HPDE6-E6E7 (cell line): ENCODE data around the gene ADPGK.
"Not testable (repeated sequence)": the region's sequence is repeated elsewhere in the genome, so short reads cannot be mapped to it uniquely, and the experiment has no call there.

Experiments used
- DNase-seq: peaks from one replicate; pipeline ENCODE4 v3.0.0; 2011; ENCODE audit warnings: missing footprints; ENCODE audit errors: extremely low spot score

ADPGK gene

DNA sequence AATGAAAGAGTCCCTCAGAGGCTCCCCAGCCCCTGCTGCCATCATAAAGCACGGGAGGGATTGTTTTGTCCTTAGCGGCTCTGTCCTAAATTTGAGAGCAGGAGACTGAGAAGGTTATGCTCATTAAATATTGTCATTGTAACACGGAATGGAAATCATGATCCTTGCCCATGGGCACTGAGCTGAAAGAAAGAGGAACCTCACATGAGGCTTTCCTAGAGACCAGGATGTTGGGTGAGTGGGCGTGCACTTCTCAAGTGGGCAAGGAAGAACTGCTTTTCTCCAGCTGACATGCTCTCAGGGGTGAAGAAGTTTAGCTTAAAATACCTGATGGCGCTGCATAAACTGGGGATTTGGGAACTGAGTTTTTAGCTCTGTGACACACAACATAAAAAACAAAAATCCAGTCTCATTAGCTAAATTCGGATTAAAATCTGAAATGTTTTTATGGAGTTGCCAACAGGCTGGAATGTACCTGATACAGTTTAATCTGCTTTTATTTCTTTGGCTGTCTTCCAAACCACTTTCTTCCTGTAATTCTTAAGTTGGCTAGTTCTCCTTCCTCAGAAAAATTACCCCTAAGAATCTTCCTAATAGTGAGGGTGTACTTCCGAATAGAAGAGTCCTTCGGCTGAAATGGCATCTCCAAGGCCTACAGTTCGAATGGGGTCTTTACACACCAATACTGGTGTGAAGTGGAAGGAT lies 31.7 kb downstream of the ADPGK start:
- no peak for DNase-seq

DNA sequence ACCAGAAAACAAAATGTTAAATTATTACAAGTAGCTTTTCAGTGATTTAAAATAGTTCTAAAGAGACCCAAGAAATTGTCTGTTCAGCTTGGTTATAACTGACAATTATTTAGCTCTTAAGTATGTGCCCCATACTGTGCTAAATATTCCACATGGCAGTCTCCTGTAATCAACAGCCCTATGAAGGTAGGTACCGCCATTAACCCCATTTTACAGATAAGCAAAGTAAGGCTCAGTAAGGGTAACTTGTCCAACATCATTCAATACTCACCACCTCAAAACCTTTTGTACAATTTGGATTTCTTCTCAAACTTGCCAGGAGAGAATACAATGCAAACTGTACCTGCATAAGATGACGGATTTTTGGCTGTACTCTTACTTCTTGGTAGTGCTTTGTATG lies 33.9 kb downstream of the ADPGK start:
- DNase-seq: no peak

DNA sequence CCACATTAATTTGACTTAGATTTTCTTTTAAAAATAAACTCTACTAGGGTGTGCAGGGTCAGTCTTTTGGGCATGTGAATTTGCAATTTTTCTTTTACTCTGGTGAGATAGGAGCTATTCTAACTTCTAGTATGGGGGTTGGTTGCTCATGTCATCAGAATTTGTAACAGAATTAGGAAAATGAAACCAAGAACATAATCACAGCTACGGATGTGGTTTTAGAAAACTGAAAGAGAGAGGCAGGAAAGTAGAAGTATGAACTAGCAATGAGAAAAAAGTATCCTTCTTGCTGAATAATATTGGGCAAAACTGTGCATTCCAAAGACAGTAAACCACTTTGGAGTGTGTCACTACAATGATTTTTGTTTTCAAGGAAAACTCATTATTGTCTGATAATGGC lies 43.3 kb downstream of the ADPGK start:
- no peak for DNase-seq

DNA sequence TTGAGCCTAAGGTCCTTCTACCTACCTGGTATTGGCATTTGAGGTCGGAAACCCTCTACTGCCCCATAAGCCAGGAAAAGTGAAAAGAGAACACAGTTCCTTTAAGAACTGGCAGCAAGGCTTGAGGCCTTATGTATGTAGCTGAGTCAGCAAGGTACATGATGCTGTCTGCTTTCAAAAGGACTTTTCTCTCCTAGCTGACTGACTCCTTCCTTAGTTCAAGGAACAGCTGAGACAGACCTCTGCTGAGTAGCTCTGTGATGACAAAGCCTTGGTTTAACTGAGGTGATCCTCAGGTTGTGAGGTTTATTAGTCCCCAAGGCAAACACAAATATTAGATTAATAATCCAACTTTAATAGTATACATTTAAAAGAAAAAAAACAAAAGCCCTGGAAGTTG lies 45.8 kb downstream of the ADPGK start:
- no peak for DNase-seq

DNA sequence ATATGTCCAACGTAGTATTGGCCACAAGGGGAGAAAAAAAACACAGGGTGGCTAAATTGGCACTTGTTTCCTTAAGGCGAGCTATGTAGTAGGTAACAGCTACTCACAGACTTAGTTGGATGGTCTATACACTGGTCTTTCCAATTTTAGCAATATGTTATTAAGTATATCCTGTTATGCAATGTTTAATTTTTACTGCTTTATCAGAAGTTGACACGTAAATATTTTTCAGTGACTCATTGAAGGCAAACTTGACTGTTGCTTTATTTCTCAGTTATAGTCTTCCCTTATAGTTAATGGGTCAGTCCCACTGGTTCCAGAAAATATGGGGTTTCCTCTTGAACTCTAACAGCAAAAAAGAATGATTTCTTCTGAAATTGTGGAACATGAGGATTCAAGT lies 46.5 kb downstream of the ADPGK start:
- DNase-seq: no peak

DNA sequence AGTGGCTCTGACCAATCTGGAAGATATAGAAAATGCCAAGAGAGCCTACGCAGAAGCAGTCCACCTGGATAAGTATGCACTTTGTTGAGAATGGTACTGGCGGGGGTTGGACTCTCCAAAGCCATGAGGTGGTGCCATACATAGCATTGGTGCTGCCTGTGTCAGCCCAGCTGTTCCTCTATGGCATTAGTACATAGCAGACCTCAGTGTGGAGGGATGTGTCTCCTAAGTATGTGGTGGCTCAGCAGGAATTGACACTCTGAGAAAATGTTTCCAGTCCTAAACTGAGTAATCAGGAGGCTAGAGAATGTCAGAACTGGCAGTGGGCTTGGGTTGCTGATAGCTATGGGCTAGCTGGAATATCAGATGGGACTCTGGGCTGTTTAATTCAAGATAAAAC lies 48.4 kb downstream of the ADPGK start:
- no peak for DNase-seq

DNA sequence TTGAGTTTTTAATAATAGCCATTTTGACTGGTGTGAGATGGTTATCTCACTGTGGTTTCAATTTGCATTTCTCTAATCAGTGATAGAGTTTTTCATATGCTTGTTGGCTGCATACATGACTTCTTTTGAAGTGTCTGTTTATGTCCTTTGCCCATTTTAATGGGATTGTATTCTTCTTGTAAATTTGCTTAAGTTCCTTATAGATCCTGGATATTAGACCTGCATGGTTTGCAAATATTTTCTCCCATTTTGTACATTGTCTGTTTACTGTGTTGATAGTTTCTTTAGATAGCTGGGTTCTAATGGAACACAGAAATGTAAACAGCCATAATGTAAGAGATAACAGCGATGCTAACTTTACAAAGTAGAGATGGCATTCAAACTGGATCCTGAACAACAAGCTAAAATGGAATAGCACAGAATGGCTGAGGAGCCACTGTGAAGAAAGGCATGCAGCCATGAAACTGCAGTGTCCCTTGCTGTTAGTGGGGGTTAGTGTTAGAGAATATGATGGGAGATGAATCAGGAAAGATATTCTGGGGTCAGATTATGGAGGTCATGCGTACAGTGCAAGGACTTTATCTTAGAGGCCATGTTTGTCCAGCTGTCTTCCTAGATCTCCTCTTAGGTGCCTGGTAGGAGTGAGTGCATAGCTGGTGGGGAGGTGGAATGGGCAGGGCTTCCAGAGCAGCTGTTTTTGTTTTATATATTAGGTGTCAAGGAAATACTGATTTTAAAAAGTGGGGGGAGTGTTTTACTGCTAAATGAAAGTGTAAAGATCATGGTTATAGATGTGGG lies 49.4 kb downstream of the ADPGK start:
- no peak for DNase-seq

DNA sequence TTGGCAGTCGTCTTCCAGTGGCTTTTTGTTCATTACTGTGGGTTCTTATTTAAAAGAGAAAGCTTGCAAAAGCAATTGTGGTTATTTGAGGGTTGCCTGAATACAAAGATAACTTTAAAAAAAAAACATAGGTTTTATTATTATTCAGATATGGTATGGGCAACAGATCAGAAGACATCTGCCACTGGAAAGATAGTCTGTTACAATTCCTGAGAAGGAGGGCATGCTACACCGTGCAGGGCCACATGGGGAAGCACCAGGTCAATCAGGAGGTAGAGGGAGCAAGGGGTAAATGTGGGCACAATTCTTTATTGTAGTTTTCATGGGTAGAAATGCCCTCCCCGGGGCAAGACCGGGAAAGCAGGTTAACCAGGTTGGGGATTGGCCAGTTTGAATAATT lies 51.0 kb downstream of the ADPGK start:
- no peak for DNase-seq

DNA sequence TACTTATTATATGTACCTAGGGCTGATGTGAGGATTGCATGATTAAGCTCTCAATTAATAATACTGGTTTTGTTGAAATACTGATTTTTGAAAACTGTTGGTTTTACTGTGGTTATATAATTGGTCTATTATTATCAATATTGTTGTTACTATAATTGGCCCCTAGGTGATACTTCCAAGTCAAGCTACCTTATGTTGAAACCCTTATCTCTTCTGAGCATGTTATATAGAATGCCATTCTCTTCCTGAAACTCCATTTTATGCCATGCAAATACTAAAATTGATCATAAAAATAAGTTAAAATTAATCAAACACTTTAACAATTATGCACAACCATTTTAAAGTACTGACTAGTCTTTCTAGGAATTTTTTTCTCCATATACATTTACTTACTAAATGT lies 51.5 kb downstream of the ADPGK start:
- DNase-seq: no peak

DNA sequence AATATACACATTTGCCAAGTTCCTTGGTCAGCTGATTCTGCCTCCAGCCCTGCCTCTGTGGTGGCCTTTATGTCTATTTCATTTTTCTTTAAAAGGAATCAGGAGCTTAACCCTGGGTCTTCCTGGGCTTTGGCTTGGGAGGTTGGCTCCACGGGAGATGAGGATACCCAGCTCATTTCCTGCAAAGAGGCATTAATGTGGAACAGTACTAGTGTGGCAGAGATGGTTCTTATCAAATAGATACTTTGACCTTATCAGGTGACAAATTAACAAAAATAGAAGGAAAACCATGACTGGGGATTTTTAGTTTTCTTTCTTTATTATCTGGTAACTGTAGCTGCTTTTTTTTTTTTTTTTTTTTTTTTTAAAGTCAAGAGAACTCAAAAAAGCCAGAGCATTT lies 54.7 kb downstream of the ADPGK start:
- no peak for DNase-seq

DNA sequence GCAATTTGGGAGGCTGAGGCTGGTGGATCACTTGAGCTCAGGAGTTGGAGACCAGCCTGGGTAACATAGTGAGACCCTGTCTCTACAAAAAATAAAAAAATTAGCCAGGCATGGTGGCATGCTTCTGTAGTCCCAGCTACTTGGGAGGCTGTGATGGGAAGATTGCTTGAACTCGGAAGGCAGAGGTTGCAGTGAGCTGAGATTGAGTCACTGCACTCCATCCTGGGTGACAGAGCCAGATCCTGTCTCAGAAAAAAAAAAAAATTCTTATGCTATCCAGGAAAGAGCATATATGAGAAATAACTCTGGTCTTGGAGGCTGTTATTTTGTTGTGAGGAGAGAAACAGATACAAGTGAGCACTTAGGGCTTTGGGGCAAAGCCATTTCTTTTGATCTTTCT lies 55.3 kb downstream of the ADPGK start:
- DNase-seq: not testable (repeated sequence)

DNA sequence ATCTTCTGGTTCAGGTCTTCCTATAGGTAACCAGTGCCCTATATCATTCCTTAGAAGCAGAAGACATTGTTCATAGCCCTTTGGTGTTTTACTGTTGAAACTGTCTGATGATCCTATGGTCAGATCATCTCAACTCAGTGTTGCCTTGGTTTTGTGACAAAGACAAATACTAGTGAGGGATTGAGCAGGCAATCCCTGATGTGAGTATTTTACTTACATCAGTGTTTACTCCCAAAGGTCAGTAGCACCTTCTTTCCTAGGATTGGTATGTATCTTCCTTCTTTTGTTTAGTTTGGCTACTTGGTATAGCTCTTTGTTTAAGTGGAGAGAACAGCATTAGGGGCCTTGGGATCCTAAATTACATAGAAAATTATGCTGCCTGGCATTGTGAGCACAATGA lies 56.4 kb downstream of the ADPGK start:
- DNase-seq: no peak

DNA sequence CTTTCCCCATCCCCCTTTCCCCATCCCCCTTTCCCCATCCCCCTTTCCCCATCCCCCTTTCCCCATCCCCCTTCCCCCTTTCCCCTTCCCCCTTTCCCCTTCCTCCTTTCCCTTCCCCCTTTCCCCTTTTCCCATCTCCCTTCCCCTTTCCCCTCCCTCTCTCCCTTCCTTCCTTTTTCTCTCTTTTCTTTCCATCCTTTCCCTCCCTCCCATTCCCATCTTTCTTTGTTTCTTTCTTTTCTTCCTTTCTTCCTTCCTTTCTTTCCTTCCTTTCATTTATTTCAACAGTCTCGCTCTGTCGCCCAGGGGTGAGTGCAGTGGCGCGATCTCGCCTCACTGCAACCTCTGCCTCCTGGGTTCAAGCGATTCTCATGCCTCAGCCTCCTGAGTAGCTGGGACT lies 57.7 kb downstream of the ADPGK start:
- not testable (repeated sequence) for DNase-seq

DNA sequence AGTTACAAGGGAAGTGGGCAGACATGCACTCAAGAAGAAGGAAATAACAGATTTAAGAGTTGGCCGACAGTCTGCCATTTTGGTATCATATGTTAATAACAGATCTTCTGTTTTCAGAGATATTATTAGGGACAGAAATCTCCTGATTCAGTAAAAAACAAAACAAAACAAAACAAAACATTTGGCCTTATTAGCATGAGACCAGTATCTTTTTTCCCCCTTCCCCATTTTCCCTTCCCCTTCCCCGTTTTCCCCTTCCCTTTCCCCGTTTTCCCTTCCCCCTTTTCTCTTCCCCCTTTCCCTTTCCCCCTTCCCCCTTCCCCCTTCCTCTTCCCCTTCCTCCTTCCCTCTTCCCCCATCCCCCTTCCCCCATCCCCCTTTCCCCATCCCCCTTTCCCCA lies 58.1 kb downstream of the ADPGK start:
- no peak for DNase-seq

DNA sequence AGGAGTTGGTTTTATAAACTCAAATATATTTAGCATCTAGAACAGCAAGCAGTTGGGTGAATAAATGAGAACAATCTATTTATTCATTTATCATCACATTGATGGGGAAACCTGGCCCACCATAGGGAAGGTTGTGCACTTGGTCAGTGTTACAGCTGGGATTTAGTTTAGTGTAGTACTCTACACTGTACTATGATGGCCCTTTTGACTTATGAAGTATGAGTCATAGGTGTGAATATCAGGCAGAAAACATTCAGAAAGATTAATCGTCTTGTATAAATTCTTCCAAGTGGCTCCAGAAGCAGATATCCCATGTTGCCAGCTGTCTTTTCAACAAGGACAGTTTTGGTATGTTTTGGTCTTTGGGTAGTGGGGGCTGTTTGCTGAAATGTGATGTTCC lies 59.5 kb downstream of the ADPGK start:
- no peak for DNase-seq

DNA sequence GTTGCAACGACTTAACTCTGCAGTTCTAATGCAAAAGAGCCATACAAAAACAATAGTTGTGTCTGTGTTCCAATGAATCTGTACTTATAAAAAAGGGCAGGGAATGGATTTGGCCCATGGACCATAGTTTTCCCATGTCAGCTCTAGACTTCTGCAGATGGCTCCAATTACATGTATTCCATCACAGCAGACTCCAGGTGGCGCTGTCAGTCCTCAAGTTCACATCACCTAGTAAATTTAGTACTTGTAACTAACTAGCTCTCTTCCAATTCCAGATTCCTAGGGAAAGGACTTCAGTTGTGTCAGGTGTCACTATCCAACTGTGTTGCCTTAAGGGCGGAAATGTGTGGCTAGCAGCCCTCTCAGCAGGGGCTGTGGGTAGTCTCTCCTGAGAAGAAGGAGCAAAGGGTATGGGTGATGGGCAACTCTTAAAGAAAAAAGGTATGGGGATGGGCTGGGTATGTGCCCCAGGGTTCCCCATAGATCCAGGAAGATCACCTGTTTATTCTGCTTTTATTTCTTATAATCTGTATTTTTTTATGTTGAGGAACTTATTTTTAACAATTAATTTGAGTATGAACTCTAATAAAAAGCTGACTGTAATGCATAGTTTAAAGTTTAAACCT lies 61.4 kb downstream of the ADPGK start:
- DNase-seq: peak; percentile 19

DNA sequence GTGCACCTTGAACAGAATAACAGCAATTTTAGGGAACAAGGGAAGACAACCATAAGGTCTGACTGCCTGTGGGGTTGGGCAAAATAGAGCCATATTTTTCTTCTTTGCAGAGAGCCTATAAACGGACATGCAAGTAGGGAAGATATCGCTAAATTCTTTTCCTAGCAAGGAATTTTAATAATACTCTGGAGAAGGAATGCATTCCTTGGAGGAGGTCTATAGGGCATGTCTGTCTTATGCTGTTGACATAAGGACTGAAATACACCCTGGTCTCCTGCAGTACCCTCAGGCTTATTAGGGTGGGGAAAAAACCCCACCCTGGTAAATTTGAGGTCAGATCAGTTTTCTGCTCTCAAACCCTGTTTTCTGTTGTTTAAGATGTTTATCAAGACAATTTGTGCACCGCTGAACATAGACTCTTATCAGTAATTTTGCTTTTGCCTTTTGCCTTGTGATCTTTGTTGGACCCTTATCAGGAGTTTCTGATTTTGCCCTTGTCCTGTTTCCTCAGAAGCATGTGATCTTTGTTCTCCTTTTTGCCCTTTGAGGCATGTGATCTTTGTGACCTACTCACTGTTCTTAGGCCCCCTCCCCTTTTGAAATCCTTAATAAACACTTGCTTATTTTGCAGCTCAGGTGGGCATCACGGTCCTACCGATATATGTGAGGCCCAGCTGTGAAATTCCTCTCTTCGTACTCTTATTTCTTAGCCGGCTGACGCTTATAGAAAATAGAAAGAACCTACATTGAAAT lies 74.8 kb downstream of the ADPGK start:
- DNase-seq: not testable (repeated sequence)

DNA sequence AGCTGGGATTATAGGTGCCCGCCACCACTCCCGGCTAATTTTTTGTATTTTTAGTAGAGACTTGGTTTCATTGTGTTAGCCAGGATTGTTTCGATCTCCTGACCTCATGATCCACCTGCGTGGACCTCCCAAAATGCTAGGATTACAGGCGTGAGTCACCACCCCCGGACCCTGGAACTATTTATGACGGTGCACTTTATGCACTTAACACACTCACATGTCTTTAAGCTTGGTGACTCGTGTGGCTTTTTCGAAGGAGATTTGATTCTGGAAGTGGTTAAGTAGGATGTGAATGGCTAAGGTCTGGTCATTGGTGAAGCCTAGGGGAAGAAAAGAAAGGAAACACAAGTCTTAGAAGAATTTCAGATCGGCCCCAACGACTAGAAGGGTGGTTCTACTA lies 77.3 kb downstream of the ADPGK start:
- DNase-seq: no peak
